ENCODE measurements around the gene ST13.
"Not testable (repeated sequence)": the region's sequence is repeated elsewhere in the genome, so short reads cannot be mapped to it uniquely, and the experiment has no call there.

Gene ST13

DNA sequence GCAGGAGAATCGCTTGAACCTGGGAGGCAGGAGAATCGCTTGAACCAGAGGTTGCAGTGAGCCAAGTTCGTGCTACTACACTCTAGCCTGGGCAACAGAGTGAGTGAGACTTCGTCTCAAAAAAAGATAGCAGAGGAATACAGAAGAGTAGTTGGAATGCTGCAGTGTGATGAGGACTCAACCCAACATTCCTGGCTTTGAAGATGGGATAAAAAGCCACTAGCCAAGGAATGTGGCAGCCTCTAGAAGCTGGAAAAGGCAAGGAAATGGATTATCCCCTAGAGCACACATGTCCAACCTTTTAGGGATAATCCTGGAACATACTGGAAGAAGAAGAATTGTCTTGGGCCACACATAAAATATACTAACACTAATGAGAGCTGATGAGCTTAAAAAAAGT lies 51.2 kb downstream of the ST13 start:
- no peaks in the 10 kb centered on the region for H3K27me3 ChIP-seq (ENCODE audit: control insufficient read depth, insufficient read depth, low read length)
- no peaks in the 10 kb centered on the region for H3K36me3 ChIP-seq (ENCODE audit: control insufficient read depth, insufficient read depth, low read length)
- no peak overlapping the region for H3K9ac ChIP-seq (ENCODE audit: low read length)
- H3K4me1 ChIP-seq (ENCODE audit: control insufficient read depth, insufficient read depth, low read length): no peaks in the 10 kb centered on the region
- no peak overlapping the region for H3K4me3 ChIP-seq (ENCODE audit: low read length)
- H3K27ac ChIP-seq (ENCODE audit: low read depth, low read length): no peak overlapping the region

DNA sequence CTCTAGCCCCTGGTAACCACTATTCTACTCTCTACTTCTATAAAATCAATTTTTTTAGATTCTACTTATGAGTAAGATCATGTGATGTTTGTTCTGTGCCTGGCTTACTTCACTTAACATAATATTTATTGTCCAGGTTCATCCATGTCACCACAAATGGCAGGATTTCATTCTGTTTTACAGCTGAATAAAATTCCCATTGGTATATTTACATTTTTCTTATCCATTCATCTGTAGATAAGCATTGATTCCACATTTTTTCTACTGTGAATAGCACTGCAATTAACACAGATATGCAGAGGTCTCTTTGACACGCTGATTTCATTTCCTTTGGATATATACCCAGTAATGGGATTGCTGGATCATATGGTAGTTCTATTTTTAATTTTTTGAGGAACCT lies 53.1 kb downstream of the ST13 start:
- Histone ChIP-seq H3K27me3 (ENCODE audit: control insufficient read depth, insufficient read depth, low read length) (no peaks in the 10 kb centered on the region), H3K4me3 (ENCODE audit: low read length) (no peak overlapping the region), H3K36me3 (ENCODE audit: control insufficient read depth, insufficient read depth, low read length) (no peaks in the 10 kb centered on the region), H3K9ac (ENCODE audit: low read length) (no peak overlapping the region), H3K27ac (ENCODE audit: low read depth, low read length) (no peak overlapping the region), H3K4me1 (ENCODE audit: control insufficient read depth, insufficient read depth, low read length) (no peaks in the 10 kb centered on the region)

DNA sequence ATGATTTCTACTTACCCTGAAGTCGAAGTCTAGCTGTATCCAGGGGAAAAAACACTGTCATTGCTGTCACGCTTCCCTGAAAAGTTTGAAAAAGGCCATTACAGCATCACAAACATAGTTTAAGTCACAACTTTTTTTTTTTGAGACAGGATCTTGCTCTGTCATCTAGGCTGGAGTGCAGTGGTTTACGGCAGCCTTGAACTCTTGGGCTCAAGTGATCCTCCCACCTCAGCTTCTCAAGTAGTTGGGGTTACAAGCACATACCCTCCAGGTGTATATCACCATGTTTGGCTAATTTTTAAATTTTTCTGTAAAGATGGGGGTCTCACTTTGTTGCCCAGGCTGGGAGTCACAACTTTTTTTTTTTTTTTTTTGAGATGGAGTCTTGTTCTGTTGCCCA lies 57.4 kb downstream of the ST13 start:
- Histone ChIP-seq H3K27ac (ENCODE audit: low read depth, low read length) (no peak overlapping the region), H3K9ac (ENCODE audit: low read length) (no peak overlapping the region)

DNA sequence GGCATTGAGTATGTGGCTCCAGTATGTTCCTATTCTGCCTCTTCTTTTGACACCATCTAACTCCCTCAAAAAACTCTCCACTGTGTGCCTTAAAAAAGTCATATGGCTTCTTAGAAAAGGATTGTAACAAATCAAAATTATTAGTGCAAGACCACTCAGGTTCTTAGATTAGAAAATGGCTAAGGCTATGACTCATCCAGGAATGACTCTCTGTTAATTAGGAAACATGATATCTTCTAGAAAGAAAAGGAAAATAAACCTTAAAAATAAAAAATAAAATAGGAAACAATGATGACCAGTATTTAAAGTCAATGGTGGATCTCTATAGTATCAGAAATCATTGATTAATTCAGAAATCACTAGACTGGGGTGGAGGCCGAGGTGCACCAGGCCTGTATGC lies 59.0 kb downstream of the ST13 start:
- H3K27me3 ChIP-seq (ENCODE audit: control insufficient read depth, insufficient read depth, low read length): no peaks in the 10 kb centered on the region
- H3K9ac ChIP-seq (ENCODE audit: low read length): no peak overlapping the region
- H3K27ac ChIP-seq (ENCODE audit: low read depth, low read length): no peak overlapping the region
- H3K4me1 ChIP-seq (ENCODE audit: control insufficient read depth, insufficient read depth, low read length): no peaks in the 10 kb centered on the region
- no peak overlapping the region for H3K4me3 ChIP-seq (ENCODE audit: low read length)
- no peaks in the 10 kb centered on the region for H3K36me3 ChIP-seq (ENCODE audit: control insufficient read depth, insufficient read depth, low read length)

More for the DNA sequence above, 57.4 kb downstream of the ST13 start:
- Histone ChIP-seq H3K4me3 (ENCODE audit: low read length) (no peak overlapping the region), H3K36me3 (ENCODE audit: control insufficient read depth, insufficient read depth, low read length) (no peaks in the 10 kb centered on the region), H3K4me1 (ENCODE audit: control insufficient read depth, insufficient read depth, low read length) (no peaks in the 10 kb centered on the region), H3K27me3 (ENCODE audit: control insufficient read depth, insufficient read depth, low read length) (no peaks in the 10 kb centered on the region)

DNA sequence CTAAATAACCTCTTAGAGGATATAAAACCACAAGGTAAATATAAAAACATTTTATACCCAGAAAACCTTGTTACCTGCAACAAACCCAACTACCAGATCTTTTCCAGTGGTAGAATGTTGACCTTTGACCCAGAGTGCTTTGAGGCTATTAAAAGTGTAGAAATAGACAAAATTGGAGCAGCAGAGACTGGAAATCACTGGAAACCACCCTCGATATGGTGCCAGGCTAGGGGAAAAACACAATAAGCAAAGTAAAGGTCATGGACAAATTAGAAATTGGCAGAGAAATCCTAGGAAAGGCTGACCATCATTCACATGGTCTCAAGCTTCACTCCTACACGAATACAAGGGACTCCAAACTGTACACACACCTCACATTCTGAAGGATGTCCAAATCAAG lies 64.0 kb downstream of the ST13 start:
- Histone ChIP-seq H3K4me1 (ENCODE audit: control insufficient read depth, insufficient read depth, low read length) (no peaks in the 10 kb centered on the region), H3K27ac (ENCODE audit: low read depth, low read length) (no peak overlapping the region), H3K27me3 (ENCODE audit: control insufficient read depth, insufficient read depth, low read length) (no peaks in the 10 kb centered on the region), H3K9ac (ENCODE audit: low read length) (no peak overlapping the region), H3K4me3 (ENCODE audit: low read length) (no peak overlapping the region), H3K36me3 (ENCODE audit: control insufficient read depth, insufficient read depth, low read length) (no peaks in the 10 kb centered on the region)

DNA sequence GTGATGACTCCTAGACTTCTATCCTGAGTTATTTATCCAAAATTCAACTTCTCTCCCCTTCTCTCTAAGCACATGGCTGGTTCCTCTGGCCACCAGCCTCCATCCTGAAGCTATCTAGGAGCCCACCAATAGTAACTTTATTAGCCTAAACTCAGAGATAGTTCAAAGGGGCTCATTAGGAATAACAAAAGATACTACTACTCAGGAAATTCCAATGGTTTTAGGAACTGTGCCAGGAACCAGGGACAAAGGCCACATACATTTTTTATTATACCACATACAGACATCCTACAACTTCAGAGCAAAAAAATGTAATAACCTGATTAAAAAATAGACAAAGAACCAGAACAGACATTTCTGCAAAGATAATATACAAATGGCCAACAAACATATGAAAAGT lies 65.2 kb downstream of the ST13 start:
- no peaks in the 10 kb centered on the region for H3K4me1 ChIP-seq (ENCODE audit: control insufficient read depth, insufficient read depth, low read length)
- no peaks in the 10 kb centered on the region for H3K36me3 ChIP-seq (ENCODE audit: control insufficient read depth, insufficient read depth, low read length)
- H3K27ac ChIP-seq (ENCODE audit: low read depth, low read length): no peak overlapping the region
- no peak overlapping the region for H3K9ac ChIP-seq (ENCODE audit: low read length)
- H3K4me3 ChIP-seq (ENCODE audit: low read length): no peak overlapping the region
- no peaks in the 10 kb centered on the region for H3K27me3 ChIP-seq (ENCODE audit: control insufficient read depth, insufficient read depth, low read length)

DNA sequence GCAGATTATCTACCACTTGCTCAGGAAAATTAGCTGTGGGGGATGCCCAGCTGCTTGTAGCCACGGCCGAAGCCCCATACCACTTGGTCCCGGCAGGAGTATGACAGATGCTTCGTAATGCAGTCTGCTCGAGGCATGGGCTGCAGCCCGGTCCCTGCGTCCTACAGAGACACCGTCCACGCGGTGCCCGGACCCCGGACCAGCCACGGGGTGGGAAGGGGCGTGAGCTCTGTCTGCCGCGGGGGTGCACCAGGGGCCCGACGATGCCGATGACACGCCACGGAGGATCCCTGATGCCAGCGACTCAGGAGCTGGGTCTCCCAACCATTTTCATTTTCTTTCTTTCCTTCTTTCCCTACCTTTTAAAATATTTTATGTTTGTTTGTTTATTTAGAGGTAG lies 67.3 kb downstream of the ST13 start:
- no peaks in the 10 kb centered on the region for H3K4me1 ChIP-seq (ENCODE audit: control insufficient read depth, insufficient read depth, low read length)
- H3K27ac ChIP-seq (ENCODE audit: low read depth, low read length): no peak overlapping the region
- no peak overlapping the region for H3K9ac ChIP-seq (ENCODE audit: low read length)
- H3K36me3 ChIP-seq (ENCODE audit: control insufficient read depth, insufficient read depth, low read length): no peaks in the 10 kb centered on the region
- no peaks in the 10 kb centered on the region for H3K27me3 ChIP-seq (ENCODE audit: control insufficient read depth, insufficient read depth, low read length)
- no peak overlapping the region for H3K4me3 ChIP-seq (ENCODE audit: low read length)

DNA sequence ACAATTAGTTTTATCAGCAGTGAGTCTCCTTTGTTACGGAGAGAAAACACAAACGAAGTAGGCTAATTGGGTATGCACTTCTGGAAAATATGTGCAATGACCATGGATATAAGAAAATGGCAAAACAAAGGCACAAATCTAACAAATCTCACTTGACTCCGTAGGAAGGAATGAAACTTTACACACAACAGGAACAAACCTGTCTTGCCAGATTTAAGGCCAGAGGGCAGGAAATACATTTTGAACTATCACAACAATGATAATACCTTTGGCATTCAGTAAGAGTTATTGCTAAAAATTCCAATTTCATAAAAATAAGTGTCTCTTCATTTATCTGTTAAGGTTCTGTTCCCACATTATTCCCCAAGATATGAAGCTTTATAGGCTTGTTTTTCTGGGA lies 73.9 kb downstream of the ST13 start:
- no peak overlapping the region for H3K4me3 ChIP-seq (ENCODE audit: low read length)
- no peaks in the 10 kb centered on the region for H3K4me1 ChIP-seq (ENCODE audit: control insufficient read depth, insufficient read depth, low read length)
- no peaks in the 10 kb centered on the region for H3K27me3 ChIP-seq (ENCODE audit: control insufficient read depth, insufficient read depth, low read length)
- no peak overlapping the region for H3K27ac ChIP-seq (ENCODE audit: low read depth, low read length)
- no peak overlapping the region for H3K9ac ChIP-seq (ENCODE audit: low read length)
- H3K36me3 ChIP-seq (ENCODE audit: control insufficient read depth, insufficient read depth, low read length): no peaks in the 10 kb centered on the region

DNA sequence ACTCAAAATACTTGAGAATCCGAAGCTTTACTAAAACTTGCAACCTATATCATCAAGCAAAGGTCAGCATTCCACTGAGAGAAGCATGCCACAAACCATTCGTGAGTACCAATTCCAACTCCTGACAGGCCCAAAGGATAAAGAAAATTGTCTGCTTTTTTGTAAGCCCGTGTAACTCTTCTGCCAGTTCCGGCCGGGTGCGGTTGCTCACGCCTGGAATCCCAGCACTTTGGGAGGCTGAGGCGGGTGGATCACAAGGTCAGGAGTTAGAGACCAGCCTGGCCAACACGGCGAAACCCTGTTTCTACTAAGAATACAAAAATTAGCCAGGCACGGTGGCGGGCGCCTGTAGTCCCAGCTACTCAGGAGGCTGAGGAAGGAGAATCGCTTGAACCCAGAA lies 74.7 kb downstream of the ST13 start:
- H3K27ac ChIP-seq (ENCODE audit: low read depth, low read length); H3K4me1 ChIP-seq (ENCODE audit: control insufficient read depth, insufficient read depth, low read length); H3K36me3 ChIP-seq (ENCODE audit: control insufficient read depth, insufficient read depth, low read length); H3K4me3 ChIP-seq (ENCODE audit: low read length); H3K27me3 ChIP-seq (ENCODE audit: control insufficient read depth, insufficient read depth, low read length); H3K9ac ChIP-seq (ENCODE audit: low read length): not testable (repeated sequence)

All from rectal smooth muscle tissue (tissue), 1 donor.